ENCODE data around the gene MRPL44. TPM values are rescaled to one million over a fixed set of nuclear protein-coding genes. Genes with fewer than 3 reads are reported as not detected.

MRPL44 gene
- total RNA-seq, 1 donor from 2014 or later: 11.8 TPM

DNA sequence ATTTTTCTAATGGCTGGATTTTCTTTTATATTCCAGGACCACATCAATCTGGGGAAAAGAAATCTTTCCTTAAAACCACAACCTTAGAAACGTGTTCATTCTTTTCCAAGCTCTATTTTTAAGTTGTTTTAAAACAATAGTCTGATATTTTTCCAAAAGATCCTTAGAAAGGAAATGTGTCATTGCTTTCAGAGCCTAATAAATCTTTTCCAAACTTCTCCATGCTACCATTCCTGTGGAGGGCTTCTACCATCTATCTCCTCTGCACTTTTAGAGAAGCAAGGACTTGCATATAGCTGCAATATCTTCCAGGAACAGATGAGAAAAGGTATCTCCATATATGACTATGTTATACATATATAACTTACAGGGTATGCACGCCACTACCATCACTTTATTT is 33.3 kb upstream of the MRPL44 start:
- H3K36me3 ChIP-seq: no peaks in the 10 kb centered on the region
- H3K4me1 ChIP-seq: peaks cover 6% of the 10 kb centered on the region
- TF ChIP-seq POLR2AphosphoS5 (IDR thresholded peaks at IDR 0.05; ENCODE audit: insufficient read depth in 1 of 2, low read depth in 1 of 2) (no peak), POLR2A (IDR thresholded peaks at IDR 0.05) (no peak)
- TF ChIP-seq, protein P1, sequence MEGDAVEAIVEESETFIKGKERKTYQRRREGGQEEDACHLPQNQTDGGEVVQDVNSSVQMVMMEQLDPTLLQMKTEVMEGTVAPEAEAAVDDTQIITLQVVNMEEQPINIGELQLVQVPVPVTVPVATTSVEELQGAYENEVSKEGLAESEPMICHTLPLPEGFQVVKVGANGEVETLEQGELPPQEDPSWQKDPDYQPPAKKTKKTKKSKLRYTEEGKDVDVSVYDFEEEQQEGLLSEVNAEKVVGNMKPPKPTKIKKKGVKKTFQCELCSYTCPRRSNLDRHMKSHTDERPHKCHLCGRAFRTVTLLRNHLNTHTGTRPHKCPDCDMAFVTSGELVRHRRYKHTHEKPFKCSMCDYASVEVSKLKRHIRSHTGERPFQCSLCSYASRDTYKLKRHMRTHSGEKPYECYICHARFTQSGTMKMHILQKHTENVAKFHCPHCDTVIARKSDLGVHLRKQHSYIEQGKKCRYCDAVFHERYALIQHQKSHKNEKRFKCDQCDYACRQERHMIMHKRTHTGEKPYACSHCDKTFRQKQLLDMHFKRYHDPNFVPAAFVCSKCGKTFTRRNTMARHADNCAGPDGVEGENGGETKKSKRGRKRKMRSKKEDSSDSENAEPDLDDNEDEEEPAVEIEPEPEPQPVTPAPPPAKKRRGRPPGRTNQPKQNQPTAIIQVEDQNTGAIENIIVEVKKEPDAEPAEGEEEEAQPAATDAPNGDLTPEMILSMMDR (IDR thresholded peaks at IDR 0.05): no peak
- no peak overlapping the region for H3K27ac ChIP-seq
- no peaks in the 10 kb centered on the region for H3K9me3 ChIP-seq
- no peak for DNase-seq (ENCODE audit: extremely low spot score in 2 of 2)
- no peaks in the 10 kb centered on the region for H3K27me3 ChIP-seq
- H3K4me3 ChIP-seq: no peak overlapping the region
- intact Hi-C loops (cut with DNase I): no loop called here

DNA sequence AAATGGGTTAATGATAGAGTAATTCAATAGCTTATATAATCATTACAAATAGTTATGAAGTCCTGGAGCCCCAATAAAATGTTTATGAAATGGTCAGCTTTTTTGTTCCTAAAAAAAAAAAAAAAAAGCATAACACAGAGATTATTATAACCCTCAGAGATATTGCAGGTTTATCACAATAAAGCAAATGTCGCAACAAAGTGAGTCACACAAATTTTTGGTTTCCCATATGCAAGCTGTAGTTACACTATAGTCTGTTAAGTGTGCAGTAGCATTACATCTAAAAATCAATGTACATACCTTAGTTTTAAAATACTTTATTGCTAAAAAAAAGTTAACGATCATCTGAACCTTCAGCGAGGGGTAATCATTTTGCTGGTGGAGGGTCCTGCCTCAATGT is 32.2 kb upstream of the MRPL44 start:
- peaks cover 16% of the 10 kb centered on the region for H3K4me1 ChIP-seq
- no peak overlapping the region for H3K4me3 ChIP-seq
- no peaks in the 10 kb centered on the region for H3K36me3 ChIP-seq
- no peaks in the 10 kb centered on the region for H3K27me3 ChIP-seq
- no peak for DNase-seq (ENCODE audit: extremely low spot score in 2 of 2)
- TF ChIP-seq, protein P1 (IDR thresholded peaks at IDR 0.05): no peak
- TF ChIP-seq POLR2A (IDR thresholded peaks at IDR 0.05) (no peak), POLR2AphosphoS5 (IDR thresholded peaks at IDR 0.05; ENCODE audit: insufficient read depth in 1 of 2, low read depth in 1 of 2) (no peak)
- no peaks in the 10 kb centered on the region for H3K9me3 ChIP-seq
- intact Hi-C loops (cut with DNase I): no loop called here
- H3K27ac ChIP-seq: no peak overlapping the region

DNA sequence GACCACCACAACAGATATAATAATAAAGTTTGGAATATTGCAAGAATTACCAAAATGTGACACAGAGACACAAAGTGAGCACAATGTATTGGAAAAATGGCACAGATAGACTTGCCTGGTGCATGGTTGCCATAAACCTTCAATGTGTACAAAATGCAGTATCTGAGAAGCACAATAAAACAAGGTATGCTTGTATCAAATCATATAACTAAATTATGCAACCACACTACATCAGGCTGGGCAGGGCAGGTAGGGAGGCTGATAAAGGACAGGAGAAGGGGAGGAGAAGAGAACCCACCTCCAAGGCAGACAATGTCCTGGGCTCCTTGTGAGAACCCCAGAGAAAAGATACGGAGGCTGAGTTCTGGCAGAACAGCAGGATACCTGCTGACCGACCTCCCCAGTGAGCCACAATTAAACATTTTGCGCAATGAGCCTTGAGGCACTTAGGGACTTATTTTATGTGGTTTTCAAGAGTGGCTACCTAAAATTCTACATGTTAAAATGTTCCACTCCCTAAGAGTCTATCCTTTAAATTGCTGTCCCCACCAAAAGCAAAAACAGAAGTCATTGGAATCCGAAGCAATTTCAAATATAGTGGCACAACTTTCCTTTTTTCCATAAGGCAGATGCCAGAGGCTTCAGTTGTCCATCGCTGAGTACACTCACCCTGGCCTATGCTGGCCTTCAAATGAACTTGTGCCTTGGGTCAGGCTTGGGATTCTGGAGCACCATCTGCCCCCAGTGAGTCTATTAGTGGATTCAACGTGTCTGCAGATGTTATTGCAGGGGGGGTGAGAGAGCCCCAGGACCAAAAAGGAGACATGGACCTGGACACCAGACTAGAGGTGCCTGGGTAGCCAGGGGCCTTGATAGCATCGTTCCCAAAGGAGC is 28.9 kb upstream of the MRPL44 start:
- Histone ChIP-seq H3K4me3 (no peak overlapping the region), H3K4me1 (peaks cover 45% of the 10 kb centered on the region), H3K9me3 (no peaks in the 10 kb centered on the region), H3K27me3 (no peaks in the 10 kb centered on the region), H3K27ac (no peak overlapping the region), H3K36me3 (no peaks in the 10 kb centered on the region)
- intact Hi-C loops (cut with DNase I): no loop called here
- DNase-seq (ENCODE audit: extremely low spot score in 2 of 2): no peak
- TF ChIP-seq POLR2AphosphoS5 (IDR thresholded peaks at IDR 0.05; ENCODE audit: insufficient read depth in 1 of 2, low read depth in 1 of 2) (no peak), POLR2A (IDR thresholded peaks at IDR 0.05) (no peak)
- TF ChIP-seq, protein P1 (IDR thresholded peaks at IDR 0.05): no peak

DNA sequence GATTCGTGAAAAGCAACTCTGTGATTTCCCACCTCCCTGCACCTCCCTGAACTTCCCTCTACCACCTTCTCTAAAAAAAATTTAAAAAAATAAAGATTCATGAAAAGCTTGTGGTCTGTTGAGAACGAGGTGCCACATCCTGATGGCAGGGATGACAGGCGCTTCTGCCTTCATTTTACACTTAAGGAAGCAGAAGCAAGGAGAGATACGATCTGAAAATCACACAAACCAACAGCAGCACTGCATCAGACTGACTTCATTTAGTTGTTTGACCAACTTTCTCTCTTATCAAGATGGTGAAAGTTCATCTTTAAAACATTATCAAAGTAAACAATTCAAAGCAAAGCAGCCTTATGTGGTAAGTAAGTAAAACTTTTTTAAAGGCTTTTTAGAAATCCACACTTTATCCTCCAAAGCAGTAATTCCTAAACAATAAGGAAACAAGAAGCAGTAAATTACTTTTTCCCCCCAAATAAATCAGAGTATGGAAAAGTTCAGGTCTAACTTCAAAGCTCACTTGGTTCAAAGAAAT is 27.6 kb upstream of the MRPL44 start:
- no peak overlapping the region for H3K27ac ChIP-seq
- intact Hi-C loops (cut with DNase I): no loop called here

More for the DNA sequence above, 27.6 kb upstream of the MRPL44 start:
- no peak overlapping the region for H3K4me3 ChIP-seq
- no peak for DNase-seq (ENCODE audit: extremely low spot score in 2 of 2)
- H3K4me1 ChIP-seq: peaks cover 57% of the 10 kb centered on the region
- no peaks in the 10 kb centered on the region for H3K27me3 ChIP-seq
- no peaks in the 10 kb centered on the region for H3K36me3 ChIP-seq
- no peak for TF ChIP-seq POLR2A (IDR thresholded peaks at IDR 0.05)
- no peak for TF ChIP-seq POLR2AphosphoS5 (IDR thresholded peaks at IDR 0.05; ENCODE audit: insufficient read depth in 1 of 2, low read depth in 1 of 2)
- TF ChIP-seq, protein P1 (IDR thresholded peaks at IDR 0.05): no peak
- H3K9me3 ChIP-seq: no peaks in the 10 kb centered on the region

Data from vagina (tissue), 2 donors.